ENCODE results near the gene ADAMTS6.

DNA sequence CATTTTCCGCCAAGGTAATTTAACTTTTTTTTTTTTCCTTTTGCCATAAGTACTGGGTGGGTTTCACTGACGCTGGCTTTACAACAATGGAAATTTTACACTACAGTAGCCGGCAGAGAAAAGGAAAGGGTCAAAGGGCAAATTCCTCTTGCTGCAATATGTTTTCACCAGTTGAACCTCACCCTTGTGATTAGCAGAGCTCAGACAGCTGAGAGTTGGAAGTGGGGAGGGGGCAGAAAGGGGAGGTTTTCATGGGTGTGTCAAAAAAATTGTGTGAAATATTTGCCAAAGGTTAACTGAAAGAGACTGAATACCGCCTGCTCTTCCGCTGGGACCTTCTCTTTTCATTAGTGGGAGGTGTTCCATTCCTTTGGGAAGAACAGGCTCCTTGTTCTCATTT, 296.9 kb downstream of the ADAMTS6 start:
- TF ChIP-seq, protein P1, sequence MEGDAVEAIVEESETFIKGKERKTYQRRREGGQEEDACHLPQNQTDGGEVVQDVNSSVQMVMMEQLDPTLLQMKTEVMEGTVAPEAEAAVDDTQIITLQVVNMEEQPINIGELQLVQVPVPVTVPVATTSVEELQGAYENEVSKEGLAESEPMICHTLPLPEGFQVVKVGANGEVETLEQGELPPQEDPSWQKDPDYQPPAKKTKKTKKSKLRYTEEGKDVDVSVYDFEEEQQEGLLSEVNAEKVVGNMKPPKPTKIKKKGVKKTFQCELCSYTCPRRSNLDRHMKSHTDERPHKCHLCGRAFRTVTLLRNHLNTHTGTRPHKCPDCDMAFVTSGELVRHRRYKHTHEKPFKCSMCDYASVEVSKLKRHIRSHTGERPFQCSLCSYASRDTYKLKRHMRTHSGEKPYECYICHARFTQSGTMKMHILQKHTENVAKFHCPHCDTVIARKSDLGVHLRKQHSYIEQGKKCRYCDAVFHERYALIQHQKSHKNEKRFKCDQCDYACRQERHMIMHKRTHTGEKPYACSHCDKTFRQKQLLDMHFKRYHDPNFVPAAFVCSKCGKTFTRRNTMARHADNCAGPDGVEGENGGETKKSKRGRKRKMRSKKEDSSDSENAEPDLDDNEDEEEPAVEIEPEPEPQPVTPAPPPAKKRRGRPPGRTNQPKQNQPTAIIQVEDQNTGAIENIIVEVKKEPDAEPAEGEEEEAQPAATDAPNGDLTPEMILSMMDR (IDR thresholded peaks at IDR 0.05; ENCODE audit: insufficient read depth, low read length): no peak
- TF ChIP-seq SPI1 (IDR thresholded peaks at IDR 0.05; ENCODE audit: borderline replicate concordance, low read depth) (no peak), GABPA (IDR thresholded peaks at IDR 0.05; ENCODE audit: low read depth) (no peak)
